NT2/D1 (cell line): ENCODE measurements around the gene TRAPPC2.

Experiments
- YY1 ChIP-seq: IDR thresholded peaks from 2 replicates; pipeline ENCODE4 v1.6.1; 2011; ENCODE audit not compliant: insufficient read length, insufficient read depth
- ZNF274 ChIP-seq: IDR thresholded peaks from 2 replicates; pipeline ENCODE4 v1.6.1; 2011; ENCODE audit warnings: mild to moderate bottlenecking, low read depth, low read length

DNA sequence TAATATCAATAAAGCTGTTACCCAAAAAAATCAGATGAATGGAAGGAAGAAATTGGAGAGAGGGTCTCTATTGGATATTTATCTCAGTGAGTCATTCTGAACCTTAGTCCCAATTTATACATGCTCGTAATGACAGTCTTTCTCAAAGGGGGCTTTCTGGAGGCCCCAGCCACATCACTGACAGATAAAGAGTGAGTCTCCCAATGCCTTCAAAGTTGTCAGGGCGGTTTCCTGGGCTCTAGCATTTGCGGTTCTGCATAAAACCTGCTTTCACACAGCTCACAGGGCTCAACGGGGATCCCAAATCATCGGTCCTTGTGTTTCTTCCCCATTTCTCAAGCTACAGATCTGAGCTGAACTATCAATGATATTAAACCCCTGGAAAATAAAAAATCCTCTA is 64.2 kb downstream of the TRAPPC2 start:
- TF ChIP-seq YY1 = no peak
- no peak for TF ChIP-seq ZNF274
